ENCODE data around the gene PIK3CD. TPM values are rescaled to one million over a fixed set of nuclear protein-coding genes. Genes with fewer than 3 reads are reported as not detected.

The PIK3CD gene
- total RNA-seq, 2 experiments from 2014 or later = 13.6 to 37.1 TPM

DNA sequence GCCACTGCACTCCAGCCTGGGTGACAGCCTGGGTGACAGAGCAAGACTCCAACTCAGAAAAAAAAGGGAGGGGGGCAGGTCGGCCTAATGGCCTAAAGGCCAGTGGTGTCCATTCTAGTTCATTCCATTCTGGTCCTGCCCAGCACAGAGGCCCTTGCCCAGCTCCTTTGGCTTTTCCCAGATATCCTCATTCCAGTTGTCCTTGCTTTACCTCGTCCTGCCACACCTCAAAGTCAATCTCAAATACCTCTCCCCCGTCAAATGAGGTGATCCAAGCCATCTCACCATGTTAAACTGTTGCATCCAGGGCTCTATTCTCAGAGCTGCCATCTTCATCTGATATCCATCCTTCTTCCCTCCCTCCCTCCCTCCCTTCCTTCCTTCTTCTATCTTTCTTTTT is 19.9 kb upstream of the PIK3CD start:
- Histone ChIP-seq H3K79me2 (ENCODE audit: insufficient read depth, low read depth, low read length) (no peaks in the 10 kb centered on the region), H3K9me2 (ENCODE audit: insufficient read depth, low read length) (no peaks in the 10 kb centered on the region), H3K9me3 (ENCODE audit: low read length) (no peaks in the 10 kb centered on the region), H3K36me3 (ENCODE audit: insufficient read depth, low read length) (no peaks in the 10 kb centered on the region), H2AFZ (ENCODE audit: low read length) (no peak overlapping the region), H4K20me1 (ENCODE audit: insufficient read depth, low read length) (no peaks in the 10 kb centered on the region), H3K4me3 (ENCODE audit: low read depth, low read length, poor library complexity, severe bottlenecking) (no peak overlapping the region), H3K4me1 (ENCODE audit: insufficient read depth, low read length, poor library complexity, severe bottlenecking) (peaks cover 34% of the 10 kb centered on the region), H3K27ac (ENCODE audit: low read depth, low read length, poor library complexity, severe bottlenecking) (no peak overlapping the region), H3K4me2 (ENCODE audit: low read length) (no peak overlapping the region)
- no TSS peak for BruUV-seq (replicated peaks)
- ChIA-PET POLR2A (interaction anchor here (0.9 to 1.5 kb wide), 2 partner anchors 13 to 19 kb away, joined by 5 to 7 read pairs; partner anchors contain the start of gene PIK3CD), CTCF (ENCODE audit: unreplicated experiment) (no interaction called here)
- TF ChIP-seq, protein P1, sequence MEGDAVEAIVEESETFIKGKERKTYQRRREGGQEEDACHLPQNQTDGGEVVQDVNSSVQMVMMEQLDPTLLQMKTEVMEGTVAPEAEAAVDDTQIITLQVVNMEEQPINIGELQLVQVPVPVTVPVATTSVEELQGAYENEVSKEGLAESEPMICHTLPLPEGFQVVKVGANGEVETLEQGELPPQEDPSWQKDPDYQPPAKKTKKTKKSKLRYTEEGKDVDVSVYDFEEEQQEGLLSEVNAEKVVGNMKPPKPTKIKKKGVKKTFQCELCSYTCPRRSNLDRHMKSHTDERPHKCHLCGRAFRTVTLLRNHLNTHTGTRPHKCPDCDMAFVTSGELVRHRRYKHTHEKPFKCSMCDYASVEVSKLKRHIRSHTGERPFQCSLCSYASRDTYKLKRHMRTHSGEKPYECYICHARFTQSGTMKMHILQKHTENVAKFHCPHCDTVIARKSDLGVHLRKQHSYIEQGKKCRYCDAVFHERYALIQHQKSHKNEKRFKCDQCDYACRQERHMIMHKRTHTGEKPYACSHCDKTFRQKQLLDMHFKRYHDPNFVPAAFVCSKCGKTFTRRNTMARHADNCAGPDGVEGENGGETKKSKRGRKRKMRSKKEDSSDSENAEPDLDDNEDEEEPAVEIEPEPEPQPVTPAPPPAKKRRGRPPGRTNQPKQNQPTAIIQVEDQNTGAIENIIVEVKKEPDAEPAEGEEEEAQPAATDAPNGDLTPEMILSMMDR (conservative IDR thresholded peaks at IDR 0.05; ENCODE audit: low read length) = no peak
- no peak for TF ChIP-seq EZH2phosphoT487 (IDR thresholded peaks at IDR 0.05; ENCODE audit: borderline replicate concordance, low read depth, low read length)
- no peak for DNase-seq (ENCODE audit: low spot score)
- intact Hi-C loops (cut with micrococcal nuclease; ENCODE audit: unreplicated experiment) = no loop called here

DNA sequence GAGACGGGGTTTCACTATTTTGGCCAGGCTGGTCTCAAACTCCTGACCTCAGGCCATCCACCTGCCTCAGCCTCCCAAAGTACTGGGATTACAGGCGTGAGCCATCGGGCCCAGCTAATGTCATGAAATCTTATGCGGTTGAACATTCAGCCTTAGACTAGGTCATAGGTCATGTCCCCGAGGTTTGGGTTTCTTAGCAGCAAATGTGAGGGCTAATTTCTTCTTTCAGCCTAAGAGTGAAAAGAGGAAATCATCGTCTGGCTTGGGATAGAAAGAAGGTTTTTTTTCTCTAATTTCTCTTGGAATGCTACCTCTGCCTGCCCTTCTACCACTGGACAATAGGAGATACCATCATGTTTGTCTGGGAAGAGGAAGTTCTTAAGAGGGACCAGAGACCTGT is 18.0 kb upstream of the PIK3CD start:
- H3K4me1 ChIP-seq (ENCODE audit: insufficient read depth, low read length, poor library complexity, severe bottlenecking) = peaks cover 18% of the 10 kb centered on the region
- no peaks in the 10 kb centered on the region for H3K9me2 ChIP-seq (ENCODE audit: insufficient read depth, low read length)
- intact Hi-C loops (cut with micrococcal nuclease; ENCODE audit: unreplicated experiment) = no loop called here
- BruUV-seq (replicated peaks) = no TSS peak
- no peaks in the 10 kb centered on the region for H3K79me2 ChIP-seq (ENCODE audit: insufficient read depth, low read depth, low read length)
- ChIA-PET CTCF (ENCODE audit: unreplicated experiment) (no interaction called here), POLR2A (no interaction called here)
- TF ChIP-seq EZH2phosphoT487 (IDR thresholded peaks at IDR 0.05; ENCODE audit: borderline replicate concordance, low read depth, low read length) = no peak
- TF ChIP-seq, protein P1 (conservative IDR thresholded peaks at IDR 0.05; ENCODE audit: low read length) = no peak
- DNase-seq (ENCODE audit: low spot score) = no peak
- H3K4me3 ChIP-seq (ENCODE audit: low read depth, low read length, poor library complexity, severe bottlenecking) = no peak overlapping the region
- no peak overlapping the region for H2AFZ ChIP-seq (ENCODE audit: low read length)
- no peak overlapping the region for H3K4me2 ChIP-seq (ENCODE audit: low read length)
- no peaks in the 10 kb centered on the region for H3K36me3 ChIP-seq (ENCODE audit: insufficient read depth, low read length)
- no peaks in the 10 kb centered on the region for H4K20me1 ChIP-seq (ENCODE audit: insufficient read depth, low read length)
- no peaks in the 10 kb centered on the region for H3K9me3 ChIP-seq (ENCODE audit: low read length)
- no peak overlapping the region for H3K27ac ChIP-seq (ENCODE audit: low read depth, low read length, poor library complexity, severe bottlenecking)

DNA sequence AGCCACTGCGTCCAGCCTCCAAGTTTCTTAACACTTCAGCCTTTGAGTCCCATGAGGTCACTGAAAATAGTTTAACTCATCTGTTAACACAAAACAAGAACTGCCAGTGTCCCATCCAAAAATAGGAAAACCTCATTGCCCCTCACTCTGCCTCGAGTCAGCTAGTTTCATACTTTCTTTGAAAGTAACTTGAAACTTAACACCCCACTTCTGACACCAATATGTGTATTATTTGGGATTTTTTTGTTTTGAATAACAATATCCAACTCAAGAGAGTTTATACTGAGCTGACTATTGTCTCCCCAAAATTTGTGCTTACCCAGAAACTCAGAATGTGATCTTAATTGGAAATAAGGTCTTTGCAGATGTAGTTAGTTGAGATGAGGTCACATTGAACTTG is 16.9 kb upstream of the PIK3CD start:
- TF ChIP-seq EZH2phosphoT487 (IDR thresholded peaks at IDR 0.05; ENCODE audit: borderline replicate concordance, low read depth, low read length) = no peak
- TF ChIP-seq, protein P1 (conservative IDR thresholded peaks at IDR 0.05; ENCODE audit: low read length) = no peak
- Histone ChIP-seq H3K4me3 (ENCODE audit: low read depth, low read length, poor library complexity, severe bottlenecking) (no peak overlapping the region), H3K9me2 (ENCODE audit: insufficient read depth, low read length) (no peaks in the 10 kb centered on the region), H3K4me2 (ENCODE audit: low read length) (no peak overlapping the region), H2AFZ (ENCODE audit: low read length) (no peak overlapping the region), H4K20me1 (ENCODE audit: insufficient read depth, low read length) (no peaks in the 10 kb centered on the region), H3K36me3 (ENCODE audit: insufficient read depth, low read length) (no peaks in the 10 kb centered on the region), H3K4me1 (ENCODE audit: insufficient read depth, low read length, poor library complexity, severe bottlenecking) (peaks cover 12% of the 10 kb centered on the region), H3K27ac (ENCODE audit: low read depth, low read length, poor library complexity, severe bottlenecking) (no peak overlapping the region), H3K79me2 (ENCODE audit: insufficient read depth, low read depth, low read length) (no peaks in the 10 kb centered on the region), H3K9me3 (ENCODE audit: low read length) (no peaks in the 10 kb centered on the region)
- DNase-seq (ENCODE audit: low spot score) = no peak
- intact Hi-C loops (cut with micrococcal nuclease; ENCODE audit: unreplicated experiment) = no loop called here
- no TSS peak for BruUV-seq (replicated peaks)
- ChIA-PET POLR2A (no interaction called here), CTCF (ENCODE audit: unreplicated experiment) (no interaction called here)
